ENCODE results near the gene ECE1.

The ECE1 gene

DNA sequence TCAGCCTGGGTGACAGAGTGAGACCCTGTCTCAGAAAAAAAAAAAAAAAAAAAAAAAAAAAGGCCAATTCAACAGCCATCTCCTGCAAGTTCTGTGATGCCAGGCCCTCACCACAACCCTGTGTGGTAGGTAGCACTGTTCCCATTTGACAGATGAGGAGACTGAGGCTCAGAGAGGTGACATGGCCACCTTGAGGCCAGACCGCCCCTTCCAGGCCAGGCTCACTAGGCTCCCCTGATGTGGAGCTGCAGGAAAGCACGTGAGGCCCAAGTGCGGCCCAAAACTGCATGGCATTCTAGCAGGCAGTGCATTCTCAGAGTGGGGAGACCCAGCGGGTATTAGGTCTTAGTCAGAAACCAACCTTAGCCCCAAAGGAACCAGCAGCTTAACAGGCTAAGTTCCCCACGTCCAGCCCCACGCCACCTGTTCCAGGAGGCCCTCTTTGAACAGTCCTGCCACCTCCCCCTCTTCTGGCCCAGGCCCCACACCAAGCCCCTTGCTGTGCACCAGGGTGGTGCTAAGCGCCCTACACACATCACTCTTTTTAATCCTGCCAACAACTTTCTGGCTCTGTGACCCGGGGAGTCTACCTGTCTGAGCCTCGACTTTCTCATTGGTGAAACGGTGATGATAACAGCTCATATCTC lies 11.7 kb upstream of the ECE1 start:
- POLR2A ChIA-PET = no interaction called here
- TF ChIP-seq FOXA1 (IDR thresholded peaks at IDR 0.05) (no peak), CTBP1 (IDR thresholded peaks at IDR 0.05; ENCODE audit: borderline replicate concordance) (no peak), BHLHE40 (IDR thresholded peaks at IDR 0.05; ENCODE audit: borderline replicate concordance) (no peak), ARNT (IDR thresholded peaks at IDR 0.05) (no peak), ZNF384 (IDR thresholded peaks at IDR 0.05) (0 out of 2 replicates have a peak, but pooled peaks have one; percentile 12), HDGF (IDR thresholded peaks at IDR 0.05; ENCODE audit: borderline replicate concordance) (no peak)
- CTCF ChIA-PET = interaction anchor here (0.6 kb wide), 1 partner anchor 727 kb away, joined by 3 read pairs; no protein-coding TSS in a partner anchor
- no peak for DNase-seq (ENCODE audit: extremely low spot score)

DNA sequence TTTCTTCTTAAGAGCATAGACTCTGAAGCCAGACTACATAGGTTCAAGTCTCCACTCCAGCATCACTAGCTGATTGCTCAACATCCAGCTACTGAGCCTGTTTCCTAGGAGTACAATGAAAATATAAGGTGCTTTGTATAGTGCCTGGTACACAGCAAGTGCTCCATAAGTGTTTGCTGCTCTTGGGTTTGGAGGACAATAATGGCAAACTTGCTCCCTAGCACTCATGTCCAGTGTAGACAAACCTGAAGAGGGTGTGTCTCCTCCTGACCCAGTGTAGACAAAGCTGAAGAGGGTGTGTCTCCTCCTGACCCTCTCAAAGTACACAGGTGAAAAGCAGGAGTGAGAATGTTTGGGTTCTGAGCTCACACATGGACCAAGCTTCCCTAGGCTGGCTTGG lies 10.5 kb upstream of the ECE1 start:
- ChIA-PET POLR2A (no interaction called here), CTCF (interaction anchor here (0.7 kb wide), 1 partner anchor 64 kb away, joined by 3 read pairs; no protein-coding TSS in a partner anchor)
- TF ChIP-seq PKNOX1 (IDR thresholded peaks at IDR 0.05) (no peak), FOXA1 (IDR thresholded peaks at IDR 0.05) (no peak), SP1 (IDR thresholded peaks at IDR 0.05) (no peak)
- DNase-seq (ENCODE audit: extremely low spot score) = no peak

- TF ChIP-seq ARNT (IDR thresholded peaks at IDR 0.05) (no peak), NFRKB (IDR thresholded peaks at IDR 0.05) (no peak), ZNF384 (IDR thresholded peaks at IDR 0.05) (no peak), LEF1 (IDR thresholded peaks at IDR 0.05; ENCODE audit: borderline replicate concordance) (no peak), L3MBTL2 (conservative IDR thresholded peaks at IDR 0.05) (no peak), ELF4 (IDR thresholded peaks at IDR 0.05) (no peak), SP1 (IDR thresholded peaks at IDR 0.05) (no peak), FOXA1 (IDR thresholded peaks at IDR 0.05) (no peak), HDGF (IDR thresholded peaks at IDR 0.05; ENCODE audit: borderline replicate concordance) (no peak), CTBP1 (IDR thresholded peaks at IDR 0.05; ENCODE audit: borderline replicate concordance) (no peak), SUZ12 (IDR thresholded peaks at IDR 0.05) (no peak)
- ChIA-PET POLR2A (interaction anchor here (0.8 kb wide), 2 partner anchors 45 to 483 kb away, joined by 3 to 4 read pairs; partner anchors contain the start of gene USP48), CTCF (interaction anchor here (3.1 kb wide), 1 partner anchor 30 kb away, joined by 10 read pairs; no protein-coding TSS in a partner anchor)
- no peak for DNase-seq (ENCODE audit: extremely low spot score)
These were observed 9.6 kb upstream of the ECE1 start for GRCh38 chr1:21299780-21300395.

- CTCF ChIA-PET = interaction anchor here (1.7 to 3.1 kb wide), 2 partner anchors 29 to 71 kb away, joined by 4 to 10 read pairs; no protein-coding TSS in a partner anchor
These were observed 8.7 kb upstream of the ECE1 start for GRCh38 chr1:21298981-21299391.

DNA sequence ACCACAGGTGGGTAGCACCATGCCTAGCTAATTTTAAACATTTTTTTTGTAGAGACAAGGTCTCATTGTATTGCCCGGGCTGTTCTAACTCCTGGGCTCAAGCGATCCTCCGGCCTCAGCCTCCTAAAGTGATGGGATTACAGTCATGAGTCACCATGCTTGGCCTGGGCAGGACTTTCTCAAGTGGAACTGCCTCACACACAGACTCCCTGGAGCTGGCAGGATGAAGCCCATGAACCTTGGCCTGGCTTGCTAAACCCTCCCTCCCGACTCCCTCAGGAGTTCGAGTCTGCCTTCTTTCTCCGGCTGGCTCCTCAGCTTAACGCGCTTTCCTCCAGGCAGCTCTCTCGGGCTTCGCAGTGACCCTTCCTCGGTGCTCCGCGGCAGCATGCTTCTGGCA lies 7.7 kb upstream of the ECE1 start:
- ChIA-PET POLR2A (interaction anchor here (1.6 kb wide), 1 partner anchor 21 kb away, joined by 6 read pairs; no protein-coding TSS in a partner anchor), CTCF (interaction anchor here (0.6 to 3.1 kb wide), 3 partner anchors 28 to 74 kb away, joined by 4 to 10 read pairs (median 6); no protein-coding TSS in a partner anchor)
- TF ChIP-seq ELF4 (IDR thresholded peaks at IDR 0.05) (no peak), BHLHE40 (IDR thresholded peaks at IDR 0.05; ENCODE audit: borderline replicate concordance) (no peak), SUZ12 (IDR thresholded peaks at IDR 0.05) (no peak), PKNOX1 (IDR thresholded peaks at IDR 0.05) (no peak), HDGF (IDR thresholded peaks at IDR 0.05; ENCODE audit: borderline replicate concordance) (no peak), NFRKB (IDR thresholded peaks at IDR 0.05) (no peak), TARDBP (IDR thresholded peaks at IDR 0.05) (no peak), L3MBTL2 (conservative IDR thresholded peaks at IDR 0.05) (no peak), FOXK2 (IDR thresholded peaks at IDR 0.05) (no peak)
- DNase-seq (ENCODE audit: extremely low spot score) = no peak

More at GRCh38 chr1:21298981-21299391, 8.7 kb upstream of the ECE1 start:
- POLR2A ChIA-PET = interaction anchor here (0.8 to 1.6 kb wide), 2 partner anchors 20 to 484 kb away, joined by 3 to 6 read pairs; partner anchors contain the start of gene USP48
- DNase-seq (ENCODE audit: extremely low spot score) = no peak
- TF ChIP-seq BHLHE40 (IDR thresholded peaks at IDR 0.05; ENCODE audit: borderline replicate concordance) (no peak), FOXM1 (IDR thresholded peaks at IDR 0.05; ENCODE audit: borderline replicate concordance) (no peak), SUZ12 (IDR thresholded peaks at IDR 0.05) (no peak), ZNF384 (IDR thresholded peaks at IDR 0.05) (no peak), FOXA1 (IDR thresholded peaks at IDR 0.05) (no peak)

DNA sequence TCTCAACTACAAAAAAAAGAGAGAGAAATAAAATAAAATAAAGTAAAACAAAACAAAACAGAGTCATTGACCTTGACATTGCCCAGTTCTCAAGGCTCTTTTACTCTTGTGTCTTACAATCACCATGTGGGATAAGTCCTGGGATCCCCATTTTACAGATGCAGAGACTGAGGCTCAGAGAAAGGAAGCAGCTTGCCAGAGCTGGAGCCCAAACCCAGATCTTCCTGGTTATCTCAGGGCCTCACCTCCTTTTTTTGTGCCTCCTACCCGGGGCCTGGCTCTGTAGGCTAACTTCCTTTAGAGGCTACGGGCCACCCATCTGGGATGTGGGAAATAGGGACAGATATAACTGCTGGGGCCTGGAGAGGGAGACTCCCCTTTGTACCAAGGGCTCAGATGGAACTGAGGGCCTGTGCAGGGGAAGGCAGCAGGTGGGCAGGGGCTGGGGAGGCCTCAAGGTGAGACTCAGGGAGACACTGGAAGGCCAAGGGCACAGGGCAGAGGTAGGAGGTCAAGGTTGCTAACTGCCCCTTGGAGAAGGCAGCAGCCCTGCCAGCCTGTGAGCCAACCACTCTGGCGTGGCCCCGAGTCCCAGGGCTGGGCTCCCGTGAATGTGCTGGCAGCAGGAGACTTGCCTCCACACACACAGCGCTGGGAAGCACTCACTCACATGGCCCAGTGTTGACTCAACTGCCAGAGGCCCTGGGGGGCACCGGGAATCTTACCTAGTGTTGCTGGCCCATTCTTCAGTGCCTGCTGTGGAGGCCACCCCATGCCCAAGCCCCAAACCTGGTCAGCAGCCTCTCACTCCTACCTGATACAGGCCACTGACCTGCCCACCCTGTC lies 6.5 kb upstream of the ECE1 start:
- POLR2A ChIA-PET = no interaction called here
- TF ChIP-seq ELF4 (IDR thresholded peaks at IDR 0.05) (no peak), PKNOX1 (IDR thresholded peaks at IDR 0.05) (no peak), LEF1 (IDR thresholded peaks at IDR 0.05; ENCODE audit: borderline replicate concordance) (no peak), CTBP1 (IDR thresholded peaks at IDR 0.05; ENCODE audit: borderline replicate concordance) (no peak), TARDBP (IDR thresholded peaks at IDR 0.05) (no peak), FOXA1 (IDR thresholded peaks at IDR 0.05) (no peak), ARNT (IDR thresholded peaks at IDR 0.05) (no peak), ZNF384 (IDR thresholded peaks at IDR 0.05) (no peak), SP1 (IDR thresholded peaks at IDR 0.05) (no peak), FOXM1 (IDR thresholded peaks at IDR 0.05; ENCODE audit: borderline replicate concordance) (no peak)
- DNase-seq (ENCODE audit: extremely low spot score) = no peak
- CTCF ChIA-PET = interaction anchor here (2.9 kb wide), 1 partner anchor 26 kb away, joined by 11 read pairs; no protein-coding TSS in a partner anchor

Data from HEK293T (cell line).